ENCODE results near the gene MSRB3. TPM values are rescaled to one million over a fixed set of nuclear protein-coding genes. Genes with fewer than 3 reads are reported as not detected.

MSRB3 gene
- total and polyA plus RNA-seq, 2 experiments from 2014 or later: 0.95 to 1.7 TPM

DNA sequence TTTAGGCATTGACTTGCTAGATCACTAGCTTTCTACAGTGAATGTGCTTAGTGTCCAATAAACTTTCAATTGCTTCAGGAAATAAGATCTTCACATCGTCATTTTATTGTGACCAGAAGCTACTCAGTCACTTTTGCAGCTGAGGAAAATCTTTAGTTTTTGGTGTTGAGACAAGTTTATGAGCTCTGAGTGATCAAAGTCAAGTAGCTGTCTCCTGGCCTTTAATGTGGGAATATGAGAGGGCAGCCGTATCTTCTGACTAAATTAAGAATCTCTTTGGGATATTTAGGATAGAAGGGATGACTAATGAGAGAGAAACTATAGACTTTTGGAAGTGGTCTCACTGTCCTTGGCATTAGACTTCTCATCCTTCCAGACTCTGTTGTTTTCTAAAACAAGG lies 21.6 kb downstream of the MSRB3 start (continued):
- TF ChIP-seq, protein P1, sequence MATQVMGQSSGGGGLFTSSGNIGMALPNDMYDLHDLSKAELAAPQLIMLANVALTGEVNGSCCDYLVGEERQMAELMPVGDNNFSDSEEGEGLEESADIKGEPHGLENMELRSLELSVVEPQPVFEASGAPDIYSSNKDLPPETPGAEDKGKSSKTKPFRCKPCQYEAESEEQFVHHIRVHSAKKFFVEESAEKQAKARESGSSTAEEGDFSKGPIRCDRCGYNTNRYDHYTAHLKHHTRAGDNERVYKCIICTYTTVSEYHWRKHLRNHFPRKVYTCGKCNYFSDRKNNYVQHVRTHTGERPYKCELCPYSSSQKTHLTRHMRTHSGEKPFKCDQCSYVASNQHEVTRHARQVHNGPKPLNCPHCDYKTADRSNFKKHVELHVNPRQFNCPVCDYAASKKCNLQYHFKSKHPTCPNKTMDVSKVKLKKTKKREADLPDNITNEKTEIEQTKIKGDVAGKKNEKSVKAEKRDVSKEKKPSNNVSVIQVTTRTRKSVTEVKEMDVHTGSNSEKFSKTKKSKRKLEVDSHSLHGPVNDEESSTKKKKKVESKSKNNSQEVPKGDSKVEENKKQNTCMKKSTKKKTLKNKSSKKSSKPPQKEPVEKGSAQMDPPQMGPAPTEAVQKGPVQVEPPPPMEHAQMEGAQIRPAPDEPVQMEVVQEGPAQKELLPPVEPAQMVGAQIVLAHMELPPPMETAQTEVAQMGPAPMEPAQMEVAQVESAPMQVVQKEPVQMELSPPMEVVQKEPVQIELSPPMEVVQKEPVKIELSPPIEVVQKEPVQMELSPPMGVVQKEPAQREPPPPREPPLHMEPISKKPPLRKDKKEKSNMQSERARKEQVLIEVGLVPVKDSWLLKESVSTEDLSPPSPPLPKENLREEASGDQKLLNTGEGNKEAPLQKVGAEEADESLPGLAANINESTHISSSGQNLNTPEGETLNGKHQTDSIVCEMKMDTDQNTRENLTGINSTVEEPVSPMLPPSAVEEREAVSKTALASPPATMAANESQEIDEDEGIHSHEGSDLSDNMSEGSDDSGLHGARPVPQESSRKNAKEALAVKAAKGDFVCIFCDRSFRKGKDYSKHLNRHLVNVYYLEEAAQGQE (IDR thresholded peaks at IDR 0.05; ENCODE audit: unreplicated experiment): no peak
- TF ChIP-seq CREB1 (CRISPR knock-in tag; IDR thresholded peaks at IDR 0.05; ENCODE audit: low read depth): no peak
- no peak for TF ChIP-seq NANOG (IDR thresholded peaks at IDR 0.05; ENCODE audit: borderline replicate concordance)

GRCh38 chr12:65300679-65301349 lies 22.3 kb downstream of the MSRB3 start:
- H3K79me2 ChIP-seq (replicated peaks; ENCODE audit: insufficient read depth): no peaks in the 10 kb centered on the region
- H2AFZ ChIP-seq: no peak overlapping the region
- Mint-ChIP-seq H3K36me3 (ENCODE audit: low read depth) (no peaks in the 10 kb centered on the region), H3K27me3 (ENCODE audit: insufficient read depth, low read depth, poor library complexity) (no peaks in the 10 kb centered on the region), H3K4me3 (no peak overlapping the region), H3K9me3 (no peaks in the 10 kb centered on the region; the same call in 2 of the 3 replicates), H3K4me1 (peaks cover 3% of the 10 kb centered on the region), H3K27ac (no peak overlapping the region)
- H3K36me3 ChIP-seq (ENCODE audit: insufficient read depth): no peaks in the 10 kb centered on the region
- no peaks in the 10 kb centered on the region for H3K27me3 ChIP-seq (ENCODE audit: insufficient read depth)
- ATAC-seq (peak; percentile 82), DNase-seq (ENCODE audit: low spot score) (peak; percentile 73)
- H3K27ac ChIP-seq (ENCODE audit: low read depth): no peak overlapping the region
- TF ChIP-seq, protein P2, sequence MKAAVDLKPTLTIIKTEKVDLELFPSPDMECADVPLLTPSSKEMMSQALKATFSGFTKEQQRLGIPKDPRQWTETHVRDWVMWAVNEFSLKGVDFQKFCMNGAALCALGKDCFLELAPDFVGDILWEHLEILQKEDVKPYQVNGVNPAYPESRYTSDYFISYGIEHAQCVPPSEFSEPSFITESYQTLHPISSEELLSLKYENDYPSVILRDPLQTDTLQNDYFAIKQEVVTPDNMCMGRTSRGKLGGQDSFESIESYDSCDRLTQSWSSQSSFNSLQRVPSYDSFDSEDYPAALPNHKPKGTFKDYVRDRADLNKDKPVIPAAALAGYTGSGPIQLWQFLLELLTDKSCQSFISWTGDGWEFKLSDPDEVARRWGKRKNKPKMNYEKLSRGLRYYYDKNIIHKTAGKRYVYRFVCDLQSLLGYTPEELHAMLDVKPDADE (IDR thresholded peaks at IDR 0.05): no peak
- TF ChIP-seq, protein P3, sequence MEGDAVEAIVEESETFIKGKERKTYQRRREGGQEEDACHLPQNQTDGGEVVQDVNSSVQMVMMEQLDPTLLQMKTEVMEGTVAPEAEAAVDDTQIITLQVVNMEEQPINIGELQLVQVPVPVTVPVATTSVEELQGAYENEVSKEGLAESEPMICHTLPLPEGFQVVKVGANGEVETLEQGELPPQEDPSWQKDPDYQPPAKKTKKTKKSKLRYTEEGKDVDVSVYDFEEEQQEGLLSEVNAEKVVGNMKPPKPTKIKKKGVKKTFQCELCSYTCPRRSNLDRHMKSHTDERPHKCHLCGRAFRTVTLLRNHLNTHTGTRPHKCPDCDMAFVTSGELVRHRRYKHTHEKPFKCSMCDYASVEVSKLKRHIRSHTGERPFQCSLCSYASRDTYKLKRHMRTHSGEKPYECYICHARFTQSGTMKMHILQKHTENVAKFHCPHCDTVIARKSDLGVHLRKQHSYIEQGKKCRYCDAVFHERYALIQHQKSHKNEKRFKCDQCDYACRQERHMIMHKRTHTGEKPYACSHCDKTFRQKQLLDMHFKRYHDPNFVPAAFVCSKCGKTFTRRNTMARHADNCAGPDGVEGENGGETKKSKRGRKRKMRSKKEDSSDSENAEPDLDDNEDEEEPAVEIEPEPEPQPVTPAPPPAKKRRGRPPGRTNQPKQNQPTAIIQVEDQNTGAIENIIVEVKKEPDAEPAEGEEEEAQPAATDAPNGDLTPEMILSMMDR (conservative IDR thresholded peaks at IDR 0.05; ENCODE audit: low read depth in 2 of 2): peak; percentile 68 to 78
- peaks cover 8% of the 10 kb centered on the region for H3K4me1 ChIP-seq (ENCODE audit: insufficient read depth)
- H4K20me1 ChIP-seq (replicated peaks; ENCODE audit: insufficient read depth): no peaks in the 10 kb centered on the region
- H3K4me3 ChIP-seq: no peak overlapping the region
- no peaks in the 10 kb centered on the region for H3K9me2 ChIP-seq (ENCODE audit: insufficient read depth)
- H3F3A ChIP-seq (replicated peaks; ENCODE audit: low read depth): no peaks in the 10 kb centered on the region
- no peak overlapping the region for H3K4me2 ChIP-seq

GRCh38 chr12:65302891-65303290 lies 24.4 kb downstream of the MSRB3 start:
- no peaks in the 10 kb centered on the region for H4K20me1 ChIP-seq (replicated peaks; ENCODE audit: insufficient read depth)
- no peaks in the 10 kb centered on the region for H3K79me2 ChIP-seq (replicated peaks; ENCODE audit: insufficient read depth)
- peaks cover 8% of the 10 kb centered on the region for H3K4me1 ChIP-seq (ENCODE audit: insufficient read depth)
- H3K36me3 ChIP-seq (ENCODE audit: insufficient read depth): no peaks in the 10 kb centered on the region
- H3F3A ChIP-seq (replicated peaks; ENCODE audit: low read depth): no peaks in the 10 kb centered on the region
- DNase-seq (ENCODE audit: low spot score) (no peak), ATAC-seq (no peak)
- H3K27me3 ChIP-seq (ENCODE audit: insufficient read depth): no peaks in the 10 kb centered on the region
- Mint-ChIP-seq H3K27me3 (ENCODE audit: insufficient read depth, low read depth, poor library complexity) (no peaks in the 10 kb centered on the region), H3K27ac (no peak overlapping the region), H3K4me3 (no peak overlapping the region), H3K36me3 (ENCODE audit: low read depth) (no peaks in the 10 kb centered on the region), H3K4me1 (peaks cover 6% of the 10 kb centered on the region), H3K9me3 (no peaks in the 10 kb centered on the region)
- H3K27ac ChIP-seq (ENCODE audit: low read depth): no peak overlapping the region
- H3K4me3 ChIP-seq: no peak overlapping the region
- H2AFZ ChIP-seq: no peak overlapping the region
- no peak overlapping the region for H3K4me2 ChIP-seq
- H3K9me2 ChIP-seq (ENCODE audit: insufficient read depth): no peaks in the 10 kb centered on the region
- TF ChIP-seq, protein P1 (IDR thresholded peaks at IDR 0.05; ENCODE audit: unreplicated experiment): no peak
- TF ChIP-seq STAT1 (IDR thresholded peaks at IDR 0.05; ENCODE audit: unreplicated experiment): no peak
